ENCODE measurements around the gene PNMA1. TPM values are rescaled to one million over a fixed set of nuclear protein-coding genes. Genes with fewer than 3 reads are reported as not detected.
A peak's percentile ranks its signal among the peaks of the same experiment; 100 is the strongest.

Gene PNMA1
- polyA plus RNA-seq, 1 experiment: 21.5 TPM

DNA sequence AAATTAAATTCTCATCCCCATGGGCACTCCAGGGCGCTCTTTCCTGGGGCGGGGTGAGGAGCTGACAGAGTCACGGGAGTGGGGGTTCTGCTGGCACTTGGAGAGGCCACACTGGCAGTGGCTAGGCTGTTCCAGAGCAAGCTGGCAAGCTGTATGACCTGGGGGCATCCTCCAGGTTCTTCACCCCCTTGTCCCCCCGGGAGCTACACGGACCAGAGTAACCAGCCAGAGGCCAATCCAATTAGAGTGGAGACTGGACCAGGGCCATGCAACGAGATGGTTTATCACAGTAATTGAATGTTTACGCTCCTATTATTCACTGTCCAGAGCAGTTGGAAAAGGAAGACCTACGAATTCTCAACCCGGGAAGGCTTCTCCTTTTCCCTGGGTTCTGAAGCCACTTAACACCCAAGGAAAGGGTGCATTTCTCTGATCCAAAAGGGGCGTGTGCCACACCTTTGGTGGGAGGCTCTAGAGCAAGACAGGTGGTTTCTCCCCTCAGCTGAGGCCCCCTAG, 43.8 kb upstream of the PNMA1 start:
- ChIA-PET POLR2A (interaction anchor here (0.8 to 3.0 kb wide), 3 partner anchors 27 to 34 kb away, joined by 4 to 50 read pairs (median 8); no protein-coding TSS in a partner anchor), CTCF (interaction anchor here (0.5 to 2.3 kb wide), 7 partner anchors 9 to 69 kb away, joined by 3 to 8 read pairs (median 3); no protein-coding TSS in a partner anchor)
- H3K27me3 ChIP-seq (ENCODE audit: control insufficient read depth, insufficient read depth, low read length): no peaks in the 10 kb centered on the region
- no peak for DNase-seq (ENCODE audit: low read depth, low spot score)
- H3K9me3 ChIP-seq (ENCODE audit: control insufficient read depth, insufficient read depth, low read length): no peaks in the 10 kb centered on the region; the same call in 1 of the 2 replicates
- H3K4me3 ChIP-seq (ENCODE audit: low read depth, low read length): peak overlapping the region; percentile 91
- H3K27ac ChIP-seq (ENCODE audit: low read depth, low read length): peak overlapping the region; percentile 21
- TF ChIP-seq, protein P1, sequence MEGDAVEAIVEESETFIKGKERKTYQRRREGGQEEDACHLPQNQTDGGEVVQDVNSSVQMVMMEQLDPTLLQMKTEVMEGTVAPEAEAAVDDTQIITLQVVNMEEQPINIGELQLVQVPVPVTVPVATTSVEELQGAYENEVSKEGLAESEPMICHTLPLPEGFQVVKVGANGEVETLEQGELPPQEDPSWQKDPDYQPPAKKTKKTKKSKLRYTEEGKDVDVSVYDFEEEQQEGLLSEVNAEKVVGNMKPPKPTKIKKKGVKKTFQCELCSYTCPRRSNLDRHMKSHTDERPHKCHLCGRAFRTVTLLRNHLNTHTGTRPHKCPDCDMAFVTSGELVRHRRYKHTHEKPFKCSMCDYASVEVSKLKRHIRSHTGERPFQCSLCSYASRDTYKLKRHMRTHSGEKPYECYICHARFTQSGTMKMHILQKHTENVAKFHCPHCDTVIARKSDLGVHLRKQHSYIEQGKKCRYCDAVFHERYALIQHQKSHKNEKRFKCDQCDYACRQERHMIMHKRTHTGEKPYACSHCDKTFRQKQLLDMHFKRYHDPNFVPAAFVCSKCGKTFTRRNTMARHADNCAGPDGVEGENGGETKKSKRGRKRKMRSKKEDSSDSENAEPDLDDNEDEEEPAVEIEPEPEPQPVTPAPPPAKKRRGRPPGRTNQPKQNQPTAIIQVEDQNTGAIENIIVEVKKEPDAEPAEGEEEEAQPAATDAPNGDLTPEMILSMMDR (IDR thresholded peaks at IDR 0.05; ENCODE audit: low read depth, low read length): no peak

DNA sequence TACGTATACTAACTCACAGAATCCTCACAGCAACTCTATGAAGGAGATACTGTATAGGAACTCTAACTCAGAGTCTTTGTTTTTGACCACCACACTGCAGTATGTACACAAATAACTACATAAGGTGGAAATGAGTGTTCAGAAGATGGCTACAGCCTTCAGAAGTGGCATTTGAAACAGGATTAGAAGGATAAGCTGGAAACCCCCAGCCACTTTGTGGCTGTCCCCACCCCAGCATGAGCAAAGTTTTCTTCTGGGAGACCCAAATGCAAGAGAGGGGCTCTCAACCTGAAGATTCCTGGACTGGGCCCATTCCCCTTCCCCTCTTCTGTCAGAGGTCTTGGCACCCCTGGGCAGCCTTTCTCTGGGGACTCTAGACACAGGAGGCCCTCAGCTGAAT, 43.2 kb upstream of the PNMA1 start:
- Histone ChIP-seq H3K9me3 (ENCODE audit: control insufficient read depth, insufficient read depth, low read length) (no peaks in the 10 kb centered on the region; the same call in 1 of the 2 replicates), H3K27ac (ENCODE audit: low read depth, low read length) (no peak overlapping the region), H3K27me3 (ENCODE audit: control insufficient read depth, insufficient read depth, low read length) (no peaks in the 10 kb centered on the region), H3K4me3 (ENCODE audit: low read depth, low read length) (peak overlapping the region; percentile 91)
- ChIA-PET POLR2A (interaction anchor here (1.7 kb wide), 1 partner anchor 33 kb away, joined by 4 read pairs; no protein-coding TSS in a partner anchor), CTCF (interaction anchor here (0.5 to 2.3 kb wide), 6 partner anchors 8 to 69 kb away, joined by 3 to 8 read pairs (median 3); no protein-coding TSS in a partner anchor)
- TF ChIP-seq, protein P1 (IDR thresholded peaks at IDR 0.05; ENCODE audit: low read depth, low read length): no peak
- DNase-seq (ENCODE audit: low read depth, low spot score): no peak

DNA sequence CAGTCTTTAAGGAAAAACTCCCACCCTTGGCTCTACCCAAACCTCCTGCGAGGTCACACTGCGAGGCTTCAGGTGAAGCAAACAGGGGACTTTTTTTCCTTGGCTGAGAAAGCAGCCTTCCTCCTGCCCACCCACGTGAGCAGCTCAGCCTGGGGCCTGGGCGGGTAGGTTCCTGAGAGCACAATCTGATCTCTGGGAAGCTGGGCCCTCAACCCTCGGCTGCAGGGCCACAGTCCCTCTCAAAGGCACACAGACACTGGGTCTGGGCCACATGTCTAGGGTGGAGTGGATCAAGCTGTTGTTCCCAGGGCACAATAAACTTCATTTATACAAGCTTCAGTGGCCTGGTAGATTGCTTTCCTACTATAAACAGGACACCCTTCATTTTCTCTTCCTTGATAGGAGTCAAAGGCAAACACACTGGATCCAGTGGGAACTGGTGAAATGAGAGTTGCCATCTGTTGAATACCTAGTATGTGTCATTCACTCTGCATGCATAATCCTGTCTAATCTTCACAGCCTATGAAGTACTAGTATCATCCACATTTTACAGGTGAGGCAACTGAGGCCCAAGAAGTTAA, 41.3 kb upstream of the PNMA1 start:
- H3K27me3 ChIP-seq (ENCODE audit: control insufficient read depth, insufficient read depth, low read length): no peaks in the 10 kb centered on the region
- no peak for DNase-seq (ENCODE audit: low read depth, low spot score)
- POLR2A ChIA-PET: interaction anchor here (0.6 to 3.2 kb wide), 3 partner anchors 14 to 41 kb away, joined by 3 to 10 read pairs (median 10); partner anchors contain the start of gene PNMA1
- H3K9me3 ChIP-seq (ENCODE audit: control insufficient read depth, insufficient read depth, low read length): no peaks in the 10 kb centered on the region; the same call in 1 of the 2 replicates
- peak overlapping the region; percentile 41 for H3K4me3 ChIP-seq (ENCODE audit: low read depth, low read length)
- CTCF ChIA-PET: interaction anchor here (0.5 to 1.0 kb wide), 2 partner anchors 27 to 51 kb away, joined by 5 to 6 read pairs; no protein-coding TSS in a partner anchor
- peak overlapping the region; percentile 68 for H3K27ac ChIP-seq (ENCODE audit: low read depth, low read length)
- TF ChIP-seq, protein P1 (IDR thresholded peaks at IDR 0.05; ENCODE audit: low read depth, low read length): no peak

DNA sequence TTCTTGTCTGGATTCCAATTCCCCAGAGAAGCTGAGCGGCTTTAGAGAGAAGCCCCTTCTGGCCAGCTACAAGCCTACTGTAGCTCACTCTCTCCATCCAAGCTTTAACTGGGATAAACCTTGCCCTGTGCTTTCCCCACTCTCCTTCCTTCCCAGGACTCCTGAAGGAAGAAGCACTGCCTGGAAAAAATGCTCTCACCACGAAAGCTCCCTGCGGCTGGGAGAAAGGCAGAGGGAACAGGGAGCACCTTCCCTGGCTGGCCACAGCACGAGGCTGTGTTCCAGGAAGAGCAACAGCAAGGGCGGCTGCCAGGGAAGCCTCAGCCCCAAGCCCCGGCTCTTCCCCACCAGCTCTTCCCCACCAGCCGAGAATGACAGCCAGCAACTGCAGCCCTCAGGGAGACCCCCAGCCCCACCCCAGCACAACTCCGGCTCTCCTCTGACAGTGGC, 40.8 kb upstream of the PNMA1 start:
- TF ChIP-seq, protein P1 (IDR thresholded peaks at IDR 0.05; ENCODE audit: low read depth, low read length): no peak
- Histone ChIP-seq H3K27ac (ENCODE audit: low read depth, low read length) (peak overlapping the region; percentile 68), H3K9me3 (ENCODE audit: control insufficient read depth, insufficient read depth, low read length) (no peaks in the 10 kb centered on the region; the same call in 1 of the 2 replicates), H3K27me3 (ENCODE audit: control insufficient read depth, insufficient read depth, low read length) (no peaks in the 10 kb centered on the region), H3K4me3 (ENCODE audit: low read depth, low read length) (peak overlapping the region; percentile 41)
- DNase-seq (ENCODE audit: low read depth, low spot score): no peak
- ChIA-PET CTCF (interaction anchor here (0.8 to 1.0 kb wide), 2 partner anchors 10 to 26 kb away, joined by 4 to 6 read pairs; no protein-coding TSS in a partner anchor), POLR2A (interaction anchor here (0.6 to 3.2 kb wide), 5 partner anchors 10 to 40 kb away, joined by 3 to 10 read pairs (median 6); partner anchors contain the start of gene PNMA1)
